Lower leg skin (tissue), 3 donors: ENCODE results near the gene SH3RF3.

Experiments used
- POLR2A ChIP-seq, 2 donors: fragments of 450-650 bp; IDR thresholded peaks; one replicate each; pipeline ENCODE4 v1.6.1; 2016 to 2017; ENCODE audit warnings: antibody characterized with exemption in 2 of 2, mild to moderate bottlenecking in 1 of 2, moderate library complexity in 1 of 2
- TF ChIP-seq, protein P1 (sequence below), 3 donors: fragments of 450-650 bp; IDR thresholded peaks; one replicate each; pipeline ENCODE4 v1.5.1; 2016; ENCODE audit warnings: antibody characterized with exemption in 3 of 3, mild to moderate bottlenecking in 3 of 3, moderate library complexity in 2 of 3

DNA sequence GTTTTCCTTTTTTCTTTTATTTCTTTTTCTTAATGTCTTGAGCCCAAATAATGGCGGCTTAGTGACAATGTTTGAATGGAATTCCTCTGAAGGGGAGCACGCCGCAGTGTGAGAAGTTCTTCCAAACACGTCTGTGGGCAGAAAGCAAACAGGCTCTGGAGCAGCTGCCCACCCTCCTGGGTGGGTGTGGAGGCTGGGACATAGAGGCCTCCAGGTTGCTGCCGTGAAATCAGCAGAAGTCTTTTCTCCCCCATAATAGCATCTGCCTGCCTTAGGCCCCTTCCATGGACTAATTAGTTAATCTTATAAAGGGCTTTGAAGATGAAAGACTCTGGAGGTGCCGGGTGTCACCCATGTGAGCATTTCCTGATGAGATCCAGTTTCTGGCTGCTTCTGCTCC, 213.9 kb downstream of the SH3RF3 start:
- TF ChIP-seq, protein P1, sequence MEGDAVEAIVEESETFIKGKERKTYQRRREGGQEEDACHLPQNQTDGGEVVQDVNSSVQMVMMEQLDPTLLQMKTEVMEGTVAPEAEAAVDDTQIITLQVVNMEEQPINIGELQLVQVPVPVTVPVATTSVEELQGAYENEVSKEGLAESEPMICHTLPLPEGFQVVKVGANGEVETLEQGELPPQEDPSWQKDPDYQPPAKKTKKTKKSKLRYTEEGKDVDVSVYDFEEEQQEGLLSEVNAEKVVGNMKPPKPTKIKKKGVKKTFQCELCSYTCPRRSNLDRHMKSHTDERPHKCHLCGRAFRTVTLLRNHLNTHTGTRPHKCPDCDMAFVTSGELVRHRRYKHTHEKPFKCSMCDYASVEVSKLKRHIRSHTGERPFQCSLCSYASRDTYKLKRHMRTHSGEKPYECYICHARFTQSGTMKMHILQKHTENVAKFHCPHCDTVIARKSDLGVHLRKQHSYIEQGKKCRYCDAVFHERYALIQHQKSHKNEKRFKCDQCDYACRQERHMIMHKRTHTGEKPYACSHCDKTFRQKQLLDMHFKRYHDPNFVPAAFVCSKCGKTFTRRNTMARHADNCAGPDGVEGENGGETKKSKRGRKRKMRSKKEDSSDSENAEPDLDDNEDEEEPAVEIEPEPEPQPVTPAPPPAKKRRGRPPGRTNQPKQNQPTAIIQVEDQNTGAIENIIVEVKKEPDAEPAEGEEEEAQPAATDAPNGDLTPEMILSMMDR (IDR thresholded peaks at IDR 0.05), result no peak
- no peak for TF ChIP-seq POLR2A (IDR thresholded peaks at IDR 0.05)
